ENCODE data around the gene COL17A1.

The COL17A1 gene

DNA sequence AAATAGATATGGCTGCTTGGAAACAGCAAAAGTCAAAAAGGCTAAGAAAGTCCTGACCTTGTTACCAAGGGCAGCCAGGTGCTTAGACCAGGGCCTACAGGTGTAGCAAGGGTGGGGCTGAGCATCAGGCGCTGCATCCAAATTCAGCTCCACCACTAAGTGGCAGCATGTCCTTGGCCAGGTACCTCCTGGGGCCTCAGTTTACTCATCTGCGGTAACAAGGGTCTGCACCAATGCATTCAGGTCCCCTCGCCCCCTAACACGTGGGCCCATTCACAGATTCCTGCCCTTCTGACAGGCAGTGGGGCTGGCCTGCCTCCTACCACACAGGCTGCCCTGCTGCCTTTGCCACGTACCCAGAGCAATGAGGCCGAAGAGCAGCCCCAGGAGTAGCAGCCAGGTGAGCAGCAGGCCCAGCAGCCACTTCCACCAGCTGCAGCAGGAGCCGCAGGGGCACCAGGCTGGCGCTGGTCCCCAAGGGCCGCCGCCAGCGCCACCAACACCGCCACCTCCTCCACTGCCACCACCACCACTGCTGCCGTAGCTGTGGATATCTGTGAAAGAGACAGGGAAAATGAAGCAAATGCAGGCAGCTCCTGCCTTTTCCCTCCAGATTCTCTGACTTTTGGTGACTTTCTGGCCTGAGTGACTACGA is 28.9 kb downstream of the COL17A1 start:
- in situ Hi-C loops (cut with HindIII; ENCODE audit: low sequenced_read_pairs): no loop called here

DNA sequence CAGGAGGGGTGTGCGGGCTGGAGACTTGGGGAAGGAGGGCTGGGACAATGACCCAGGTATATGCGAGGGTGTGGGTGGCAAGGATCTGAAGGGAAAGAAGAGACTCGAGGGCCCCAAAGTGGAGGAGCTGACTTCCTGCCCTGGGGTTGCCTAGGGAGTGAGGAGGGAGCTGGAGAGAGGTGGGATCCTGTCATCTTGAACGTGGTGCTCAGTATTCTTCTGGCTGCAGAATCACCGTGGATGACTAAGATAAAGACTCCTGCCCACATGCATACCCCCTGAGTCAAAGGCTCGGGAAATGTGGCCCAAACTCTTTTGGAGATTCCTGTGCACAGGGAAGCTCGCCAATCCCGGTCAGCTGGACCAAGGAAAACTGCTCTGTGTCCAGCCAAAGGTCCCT is 31.2 kb downstream of the COL17A1 start:
- in situ Hi-C loops (cut with HindIII; ENCODE audit: low sequenced_read_pairs): loop anchor here (5.0 kb wide), 1 partner anchor 163 kb away; no protein-coding TSS in a partner anchor

DNA sequence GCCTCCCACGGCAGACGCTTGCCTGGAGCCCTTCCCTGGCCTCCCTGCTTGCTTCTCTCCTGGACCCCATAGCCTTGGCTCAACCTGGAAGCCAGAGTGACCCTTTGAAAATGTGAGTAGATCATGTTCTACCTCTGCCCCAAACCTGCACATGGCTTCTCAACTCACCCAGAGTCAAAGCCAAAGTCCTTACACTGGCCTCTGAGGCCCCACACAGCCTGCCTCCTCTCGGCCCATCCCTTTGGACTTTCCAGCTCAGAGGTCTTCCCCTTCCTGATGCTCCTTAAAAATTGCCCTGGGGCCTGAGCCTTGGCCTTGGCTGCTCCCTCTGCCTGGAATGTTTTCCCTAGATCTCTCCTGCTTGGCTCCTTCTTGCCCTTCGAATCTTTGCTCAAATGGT is 32.5 kb downstream of the COL17A1 start:
- in situ Hi-C loops (cut with HindIII; ENCODE audit: low sequenced_read_pairs): loop anchor here (5.0 kb wide), 1 partner anchor 164 kb away; no protein-coding TSS in a partner anchor

DNA sequence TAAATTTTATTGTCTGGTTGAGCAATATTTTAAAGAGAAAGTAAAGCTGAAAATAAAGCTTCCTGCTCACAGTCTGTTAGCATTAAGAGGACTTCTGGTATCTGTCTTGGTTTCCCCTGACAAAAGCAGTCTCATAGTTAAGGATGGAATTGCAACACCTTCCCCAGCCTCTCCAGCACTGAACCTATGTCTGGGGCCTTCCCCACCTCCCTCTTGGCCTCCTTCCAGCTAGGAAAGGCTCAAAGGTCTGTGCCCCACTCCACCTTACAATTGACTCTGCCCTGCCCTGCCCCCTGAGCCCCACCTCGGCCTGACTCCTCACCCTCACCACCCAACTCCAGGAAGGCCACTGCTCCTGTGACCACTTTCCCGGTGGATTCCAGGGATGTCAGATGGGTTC is 33.2 kb downstream of the COL17A1 start:
- in situ Hi-C loops (cut with HindIII; ENCODE audit: low sequenced_read_pairs): loop anchor here (5.0 kb wide), 1 partner anchor 165 kb away; no protein-coding TSS in a partner anchor

DNA sequence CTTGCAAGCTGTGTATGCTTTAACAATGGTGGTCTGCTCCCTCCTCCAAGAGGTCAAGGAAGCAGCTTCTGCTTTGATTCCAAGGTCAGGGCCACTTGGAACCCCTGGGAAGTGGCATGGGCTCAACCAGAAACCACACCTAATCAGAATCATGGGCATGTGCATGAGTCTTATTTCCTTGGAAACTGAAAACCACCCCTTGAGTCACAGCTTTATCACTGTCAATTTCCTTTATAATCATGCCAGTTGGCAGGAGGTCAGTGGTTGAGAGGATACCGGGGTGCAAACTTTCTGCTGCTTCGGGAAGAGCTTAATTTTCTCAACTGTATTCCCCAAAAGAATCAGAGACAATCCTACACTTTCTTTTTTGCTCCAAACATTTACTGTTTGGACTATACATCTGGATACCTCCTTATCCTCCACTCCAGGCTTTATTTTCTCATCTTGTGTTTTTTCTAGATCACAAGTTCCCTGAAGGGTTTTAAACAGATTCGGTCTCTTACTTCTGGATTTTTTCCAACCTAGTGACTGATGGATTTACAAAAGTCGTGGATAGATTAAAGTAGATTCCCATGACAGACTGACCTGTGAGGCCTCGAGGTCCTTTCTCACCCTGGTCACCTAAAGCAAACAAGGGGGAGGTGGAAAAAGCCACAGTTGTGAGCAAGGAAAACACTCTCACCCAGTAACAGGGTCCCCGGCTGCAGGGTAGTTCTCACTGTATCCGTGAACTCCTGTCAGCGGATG is 36.0 kb downstream of the COL17A1 start:
- in situ Hi-C loops (cut with HindIII; ENCODE audit: low sequenced_read_pairs): loop anchor here (5.0 kb wide), 1 partner anchor 168 kb away; no protein-coding TSS in a partner anchor

DNA sequence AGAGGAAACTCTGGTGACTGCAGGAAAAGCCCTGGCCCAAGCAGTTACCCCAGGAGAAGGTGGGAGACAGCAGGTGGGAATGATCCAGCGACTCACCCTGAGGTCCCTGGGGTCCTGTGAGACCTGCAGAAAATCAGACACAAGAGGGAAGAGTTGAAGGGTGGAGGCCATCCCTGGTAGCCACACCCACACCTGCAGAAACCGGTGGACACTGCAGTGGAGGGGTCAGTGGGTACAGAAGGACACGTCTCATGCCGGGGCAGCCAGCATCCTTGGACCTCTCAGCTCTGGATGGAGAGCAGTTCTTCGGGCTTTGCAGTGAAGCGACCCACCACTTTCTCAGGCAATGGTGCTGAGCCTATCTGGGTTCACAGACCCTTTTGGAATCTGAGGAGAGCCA is 39.0 kb downstream of the COL17A1 start:
- in situ Hi-C loops (cut with HindIII; ENCODE audit: low sequenced_read_pairs): no loop called here

DNA sequence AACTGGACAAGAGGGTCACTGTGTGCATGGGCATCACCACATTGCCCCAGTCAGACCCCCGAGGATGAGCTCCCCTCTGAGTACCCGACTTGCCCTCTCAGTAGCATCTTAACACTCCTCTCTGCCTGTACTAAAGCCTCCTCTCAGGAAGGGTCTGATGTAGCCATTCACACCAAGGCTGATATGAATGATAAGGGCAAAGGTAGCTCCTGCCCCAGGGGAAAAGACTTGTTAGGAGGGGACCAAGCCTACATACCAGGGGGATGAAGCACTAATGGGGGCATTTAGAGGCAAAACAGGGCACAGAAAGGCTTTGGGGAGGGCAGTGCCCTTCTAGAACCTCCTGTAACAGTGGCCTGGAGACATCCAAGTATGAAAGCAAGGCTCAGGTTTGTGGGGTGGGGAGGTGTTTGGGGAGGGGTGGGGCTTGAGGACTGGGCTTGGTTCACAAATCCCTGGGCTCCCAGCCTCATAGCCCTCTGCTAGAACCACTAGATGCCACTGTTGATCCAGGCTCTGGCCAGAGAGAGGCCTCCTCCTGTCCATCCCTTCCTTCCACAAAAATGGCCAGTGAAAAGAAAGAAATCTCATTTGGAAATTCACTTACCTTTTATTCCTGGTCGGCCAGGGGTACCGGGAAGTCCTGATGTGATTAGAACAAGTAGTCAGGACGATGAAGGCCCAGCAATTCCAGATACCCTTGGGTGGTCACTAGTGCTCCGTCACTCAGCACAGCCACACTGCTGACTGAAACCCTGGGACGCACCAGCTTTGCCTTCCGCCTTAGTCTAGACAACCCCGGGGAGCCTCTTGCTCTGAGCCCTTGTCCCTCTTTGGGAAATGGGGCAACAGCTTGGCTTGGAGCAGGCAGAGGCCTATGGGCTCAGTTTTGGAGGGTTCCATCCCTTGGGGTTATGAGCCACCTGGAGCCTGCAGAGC is 40.3 kb downstream of the COL17A1 start:
- in situ Hi-C loops (cut with HindIII; ENCODE audit: low sequenced_read_pairs): no loop called here

DNA sequence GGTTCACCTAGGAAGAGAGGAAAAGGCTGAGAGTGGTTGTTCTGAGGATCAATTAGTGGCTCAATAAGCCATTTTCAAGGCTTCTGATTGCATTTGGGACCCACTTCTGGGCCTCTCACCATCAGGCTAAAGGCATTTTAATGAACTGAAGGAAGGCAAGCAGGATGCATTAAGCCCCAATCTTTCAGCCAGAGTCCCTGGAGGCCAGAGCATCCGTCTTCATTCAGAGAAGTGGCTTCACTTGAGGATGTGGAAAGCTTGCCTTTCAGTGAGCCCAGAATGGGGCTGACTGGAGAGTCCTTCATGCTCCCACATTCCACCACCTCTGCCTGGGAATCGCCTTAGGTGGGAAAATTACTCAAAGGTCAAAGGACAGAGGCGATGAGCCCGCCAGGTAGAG is 41.8 kb downstream of the COL17A1 start:
- in situ Hi-C loops (cut with HindIII; ENCODE audit: low sequenced_read_pairs): no loop called here

DNA sequence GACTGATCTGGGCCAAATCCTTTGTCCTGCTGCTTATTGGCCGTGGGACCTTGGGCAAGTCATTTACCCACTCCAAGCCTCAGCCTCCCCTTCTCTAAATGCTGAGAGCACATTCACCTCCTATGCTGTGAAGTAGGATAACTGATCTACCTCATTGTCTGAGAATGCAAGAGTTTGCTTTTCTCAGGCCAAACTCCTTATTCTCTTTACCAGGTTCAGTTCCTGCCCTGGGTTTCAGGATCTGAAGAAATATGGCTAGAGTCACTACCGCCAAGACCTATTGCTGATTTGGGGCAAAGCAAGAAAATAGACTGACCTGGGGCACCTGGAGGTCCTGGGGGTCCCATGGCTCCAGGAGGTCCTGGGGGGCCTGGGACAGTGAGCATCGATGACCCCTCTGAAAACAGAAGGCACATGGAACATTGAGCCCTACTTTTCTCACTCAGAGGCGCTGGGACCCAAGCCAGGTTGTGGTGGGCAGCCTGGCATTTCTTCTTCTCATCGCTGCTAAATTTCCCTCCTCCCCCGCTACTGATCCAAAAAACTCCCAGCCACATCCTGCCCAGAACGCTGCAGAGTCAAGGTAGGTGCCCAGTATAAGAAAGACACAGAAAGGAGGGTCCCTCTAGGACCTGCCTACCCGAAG is 42.4 kb downstream of the COL17A1 start:
- in situ Hi-C loops (cut with HindIII; ENCODE audit: low sequenced_read_pairs): no loop called here

DNA sequence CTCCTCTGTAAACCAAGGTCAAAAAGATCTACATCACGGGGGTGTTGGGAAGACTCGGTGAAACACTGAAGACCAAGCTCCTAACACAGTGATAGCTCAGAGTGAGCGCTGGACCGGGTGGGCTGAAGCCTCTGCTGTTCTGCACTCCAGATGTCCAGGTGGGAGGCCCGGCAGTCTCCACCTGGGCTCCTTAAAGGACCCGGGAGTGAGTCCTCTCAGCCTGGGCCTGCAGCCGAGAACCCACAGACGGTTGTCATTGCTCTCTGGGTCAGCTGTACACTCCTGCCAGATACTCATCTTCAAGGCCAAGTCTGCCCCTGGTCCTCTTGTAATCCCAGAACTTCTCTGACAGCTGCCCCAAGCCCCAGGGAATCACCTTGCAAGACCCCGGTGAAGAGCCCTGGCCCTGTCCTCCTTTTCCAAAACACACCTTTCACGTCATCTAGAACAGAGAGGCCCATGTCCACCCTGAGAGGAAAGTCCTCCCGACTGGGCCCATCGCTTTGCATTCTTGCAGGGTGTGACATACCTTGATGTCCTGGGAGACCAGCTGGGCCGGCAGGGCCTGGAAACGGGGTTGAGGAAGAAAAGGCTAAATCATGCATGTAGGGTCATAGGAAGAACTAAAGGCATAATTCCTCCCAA is 43.7 kb downstream of the COL17A1 start:
- in situ Hi-C loops (cut with HindIII; ENCODE audit: low sequenced_read_pairs): no loop called here

DNA sequence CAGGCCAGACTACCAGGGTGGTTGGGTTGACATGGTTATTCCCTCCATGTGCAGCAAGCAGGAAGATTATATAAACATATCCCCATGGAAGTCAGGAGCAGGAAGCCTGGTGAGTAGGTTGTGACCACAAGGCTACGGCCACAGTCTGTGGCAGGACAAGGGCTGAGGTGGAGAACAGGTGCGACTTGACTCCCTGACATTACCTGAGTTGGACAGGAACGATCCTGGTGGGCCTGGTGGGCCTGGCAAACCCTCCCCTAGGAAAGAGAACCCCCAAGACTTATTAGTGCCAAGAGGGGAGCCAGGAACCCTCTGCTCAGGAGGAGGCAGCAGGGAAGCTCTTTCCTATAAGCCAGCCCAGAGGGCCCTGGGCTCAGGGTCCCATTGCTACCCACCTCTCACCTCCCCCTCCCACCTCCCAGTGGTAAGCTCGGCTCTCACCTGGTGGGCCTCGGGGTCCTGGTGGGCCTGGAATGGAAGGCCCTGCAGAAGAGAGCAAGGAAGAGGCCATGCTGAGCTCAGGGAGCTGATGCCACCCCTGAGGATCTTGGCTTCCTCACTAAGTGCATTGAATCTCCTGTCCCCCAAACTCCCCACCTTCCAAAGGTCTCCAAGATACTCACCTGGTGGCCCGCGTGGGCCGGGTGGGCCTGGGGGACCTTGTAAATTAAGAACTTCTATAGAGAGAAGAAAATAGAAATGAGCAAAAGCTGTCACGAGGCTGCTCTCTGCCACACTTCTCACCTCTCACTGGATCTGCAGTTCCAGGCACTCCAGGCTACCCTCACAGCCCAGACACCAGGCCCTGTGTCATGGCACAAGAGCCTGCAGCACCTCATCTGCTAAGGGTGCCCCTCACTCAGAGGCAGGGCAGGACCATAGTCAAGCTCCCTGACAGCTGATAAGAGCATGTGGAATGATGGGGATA is 44.6 kb downstream of the COL17A1 start:
- in situ Hi-C loops (cut with HindIII; ENCODE audit: low sequenced_read_pairs): no loop called here

DNA sequence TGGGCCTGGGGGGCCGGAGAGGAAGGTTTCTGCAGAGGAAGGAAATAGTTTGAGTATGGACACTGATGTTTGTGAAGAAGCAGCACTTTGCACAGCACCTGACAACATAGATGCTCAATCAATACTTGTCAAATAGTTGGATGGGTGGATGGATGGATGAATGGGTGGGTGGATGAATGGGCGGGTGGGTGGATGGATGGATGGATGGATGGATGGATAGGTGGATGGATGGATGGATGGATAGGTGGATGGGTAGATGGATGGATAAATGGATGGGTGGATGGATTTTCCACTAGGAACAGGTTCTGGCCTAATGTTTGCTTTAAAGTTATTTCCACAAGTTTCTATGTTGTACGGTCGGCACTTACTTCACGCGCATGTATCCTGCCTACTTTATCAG is 45.3 kb downstream of the COL17A1 start:
- in situ Hi-C loops (cut with HindIII; ENCODE audit: low sequenced_read_pairs): no loop called here

DNA sequence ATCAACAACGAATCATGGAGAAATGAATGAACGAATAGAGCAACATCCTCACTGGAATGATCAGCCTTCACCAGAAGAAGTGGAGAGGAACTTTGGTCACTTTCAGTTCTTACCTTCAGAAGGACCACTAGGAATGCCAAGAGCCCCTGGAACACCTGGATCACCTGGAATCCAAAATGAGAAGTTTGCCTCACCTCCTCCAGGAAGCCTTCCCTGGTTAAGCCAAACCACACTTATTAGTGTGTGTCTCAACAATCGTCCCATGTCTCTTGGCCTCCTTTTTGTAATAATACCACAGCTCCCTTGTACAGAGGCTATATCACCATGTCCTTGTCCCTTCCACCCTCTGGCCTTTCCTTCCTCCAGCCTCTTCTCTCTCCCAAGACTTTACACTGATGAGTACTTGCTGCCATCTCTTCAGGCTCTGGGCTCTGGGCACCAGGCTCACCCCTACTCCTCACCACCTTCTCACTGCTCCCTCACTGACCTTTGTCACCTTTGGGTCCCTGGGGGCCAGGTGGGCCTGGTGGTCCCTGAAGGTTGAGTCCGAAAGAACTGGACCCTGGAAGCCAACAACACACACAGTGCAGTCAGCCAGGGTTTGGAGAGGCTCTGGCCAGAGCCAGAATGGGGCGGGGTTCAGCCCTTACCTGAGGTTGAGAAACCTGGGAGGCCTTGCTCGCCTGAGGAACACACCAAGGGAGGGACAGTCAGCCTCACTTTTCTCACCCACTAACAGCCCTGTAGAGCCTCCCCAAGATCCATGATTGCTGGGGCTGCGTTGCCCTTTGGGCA is 46.5 kb downstream of the COL17A1 start:
- in situ Hi-C loops (cut with HindIII; ENCODE audit: low sequenced_read_pairs): no loop called here

DNA sequence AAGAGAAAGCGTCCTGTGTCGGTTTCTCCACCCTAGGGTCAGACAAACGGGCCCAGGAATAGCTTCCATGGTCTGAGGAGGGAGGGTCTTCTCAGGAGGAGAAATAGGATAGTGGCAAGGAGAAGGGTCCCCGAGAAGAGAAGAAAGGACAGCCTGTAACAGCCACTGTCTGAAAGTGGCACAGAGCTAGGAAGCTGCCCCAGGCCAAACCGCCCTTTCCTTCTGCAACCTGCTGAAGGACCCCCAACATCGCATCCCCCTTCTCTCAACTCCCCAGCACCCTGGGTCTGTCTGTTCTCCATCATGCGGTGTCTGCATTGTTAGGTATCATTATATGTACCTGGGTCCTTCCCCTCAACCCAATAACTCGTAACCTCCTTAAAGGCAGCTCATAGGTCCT is 47.1 kb downstream of the COL17A1 start:
- in situ Hi-C loops (cut with HindIII; ENCODE audit: low sequenced_read_pairs): no loop called here

DNA sequence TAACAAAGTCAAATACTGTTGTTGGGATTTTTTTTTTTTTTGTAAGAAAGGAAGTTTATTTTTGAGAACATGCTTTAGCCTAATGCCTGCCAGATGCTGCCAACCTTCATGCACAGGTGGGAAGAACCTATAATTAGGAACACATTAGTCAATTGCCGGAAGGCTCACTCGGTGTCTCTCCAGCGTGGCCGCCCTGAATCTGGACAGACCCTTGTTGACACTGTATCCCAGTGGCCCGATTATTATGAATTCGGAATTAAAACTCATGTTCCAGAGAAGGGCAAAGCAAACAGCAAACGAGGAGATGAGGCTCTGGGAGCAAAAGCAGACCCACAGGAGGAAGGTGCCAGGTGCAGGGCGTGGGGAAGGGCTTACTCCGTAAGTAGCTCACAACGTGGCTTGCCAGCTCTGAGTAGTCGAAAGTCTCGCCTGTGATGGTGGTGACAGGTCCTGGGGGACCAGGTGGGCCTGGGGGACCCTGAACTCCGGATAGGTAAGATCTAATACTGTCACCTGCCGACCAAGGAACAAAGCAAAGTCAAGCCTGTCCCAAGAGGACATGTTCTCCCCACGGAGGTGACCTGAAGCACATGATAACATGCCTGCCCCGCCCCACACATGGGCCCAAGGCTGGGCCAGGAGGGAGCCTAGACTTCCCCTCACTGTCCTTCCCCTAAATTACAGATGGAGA is 48.3 kb downstream of the COL17A1 start:
- in situ Hi-C loops (cut with HindIII; ENCODE audit: low sequenced_read_pairs): no loop called here

DNA sequence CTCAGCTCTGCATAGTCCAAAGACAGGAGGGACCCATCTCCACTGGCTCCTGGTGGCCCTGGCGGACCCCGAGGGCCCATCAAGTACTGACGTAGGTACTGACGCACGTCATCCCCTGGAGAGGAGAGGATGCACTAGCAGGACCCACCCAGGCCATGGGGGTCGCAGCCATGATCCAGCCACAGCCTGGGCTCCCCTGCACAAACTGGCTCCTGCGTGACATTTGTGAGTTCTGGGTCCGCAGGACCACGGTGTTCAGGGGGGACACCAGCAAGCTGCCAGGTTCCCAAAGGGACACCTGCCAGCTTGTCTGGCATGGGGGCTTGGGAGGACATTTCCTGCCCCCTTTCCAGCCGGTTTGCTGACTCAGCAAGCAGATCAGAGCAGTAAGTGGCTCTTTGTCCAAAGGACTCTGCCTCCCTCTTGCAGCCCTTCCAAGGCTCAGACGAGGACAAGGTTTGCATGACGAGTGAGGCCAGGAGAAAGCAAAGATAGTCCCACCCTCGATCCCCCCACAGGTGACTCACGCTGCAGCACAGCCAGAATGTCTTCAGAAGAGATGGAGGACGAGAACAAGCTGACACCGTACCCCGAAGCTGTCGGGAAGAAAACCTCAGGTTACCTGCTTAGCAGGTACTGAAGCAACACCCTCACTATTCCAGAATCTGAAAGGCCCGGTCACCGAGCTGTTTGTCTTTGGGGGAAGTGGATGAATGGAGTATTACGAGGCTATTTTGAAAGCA is 49.0 kb downstream of the COL17A1 start:
- in situ Hi-C loops (cut with HindIII; ENCODE audit: low sequenced_read_pairs): no loop called here

DNA sequence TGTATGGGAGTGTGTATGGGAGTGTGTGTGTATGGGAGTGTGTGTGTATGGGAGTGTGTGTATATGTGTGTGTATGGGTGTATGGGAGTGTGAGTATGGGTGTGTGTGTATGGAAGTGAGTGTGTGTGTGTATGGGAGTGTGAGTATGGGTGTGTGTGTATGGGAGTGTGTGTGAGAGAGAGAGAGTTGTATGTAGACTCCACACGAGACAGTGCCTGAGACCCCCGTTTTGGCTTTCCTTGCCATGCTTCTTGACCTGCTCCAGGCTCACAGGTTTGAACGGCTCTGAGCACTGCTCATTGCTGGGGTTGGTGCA is 49.7 kb downstream of the COL17A1 start:
- in situ Hi-C loops (cut with HindIII; ENCODE audit: low sequenced_read_pairs): no loop called here
